GM19467 (cell line): ENCODE measurements around the gene SLC15A5.

Experiments
- ATAC-seq: cut with Tn5 transposase; IDR thresholded peaks from one replicate; pipeline ENCODE4 v1.9.1; 2021; ENCODE audit warnings: mild to moderate bottlenecking, moderate library complexity; ENCODE audit not compliant: unreplicated experiment

SLC15A5 gene

GRCh38 chr12:16277585-16277984 is at the start of gene SLC15A5:
SLC15A5 (minus strand) TSS chr12:16277685; CDS start chr12:16277685, 0 bp downstream.
- no peak for ATAC-seq

GRCh38 chr12:16325426-16325825 is 47.9 kb upstream of the SLC15A5 start:
- ATAC-seq = no peak

GRCh38 chr12:16324772-16325171 is 47.3 kb upstream of the SLC15A5 start:
- ATAC-seq = no peak

GRCh38 chr12:16324272-16324671 is 46.8 kb upstream of the SLC15A5 start:
- ATAC-seq = no peak

- ATAC-seq = no peak
These were observed 46.2 kb upstream of the SLC15A5 start for GRCh38 chr12:16323638-16324037.

- no peak for ATAC-seq
These were observed 45.5 kb upstream of the SLC15A5 start for GRCh38 chr12:16323010-16323409.

- no peak for ATAC-seq
These were observed 33.4 kb upstream of the SLC15A5 start for GRCh38 chr12:16310934-16311333.

- ATAC-seq = no peak
These were observed 30.5 kb upstream of the SLC15A5 start for GRCh38 chr12:16307856-16308475.

- no peak for ATAC-seq
These were observed 26.5 kb upstream of the SLC15A5 start for GRCh38 chr12:16303939-16304338.

GRCh38 chr12:16300736-16301135 is 23.3 kb upstream of the SLC15A5 start:
- ATAC-seq = no peak

GRCh38 chr12:16300122-16300521 is 22.6 kb upstream of the SLC15A5 start:
- ATAC-seq = no peak

GRCh38 chr12:16299403-16299802 is 21.9 kb upstream of the SLC15A5 start:
- ATAC-seq = no peak

GRCh38 chr12:16297521-16297920 is 20.0 kb upstream of the SLC15A5 start:
- ATAC-seq = no peak

GRCh38 chr12:16294376-16294956 is 17.0 kb upstream of the SLC15A5 start:
- no peak for ATAC-seq

GRCh38 chr12:16291032-16291431 is 13.5 kb upstream of the SLC15A5 start:
- no peak for ATAC-seq

- ATAC-seq = no peak
These were observed 8.1 kb upstream of the SLC15A5 start for GRCh38 chr12:16285586-16285985.

GRCh38 chr12:16282978-16283377 is 5.5 kb upstream of the SLC15A5 start:
- ATAC-seq = no peak

- ATAC-seq = no peak
These were observed 4.6 kb upstream of the SLC15A5 start for GRCh38 chr12:16282081-16282480.

- ATAC-seq = no peak
These were observed 3.7 kb upstream of the SLC15A5 start for GRCh38 chr12:16281157-16281556.

GRCh38 chr12:16272222-16272621 is 5.3 kb downstream of the SLC15A5 start:
- no peak for ATAC-seq

GRCh38 chr12:16271062-16271461 is 6.4 kb downstream of the SLC15A5 start:
- ATAC-seq = no peak

GRCh38 chr12:16269946-16270345 is 7.5 kb downstream of the SLC15A5 start:
- ATAC-seq = no peak

- ATAC-seq = no peak
These were observed 11.4 kb downstream of the SLC15A5 start for GRCh38 chr12:16266085-16266484.
